ENCODE results near the gene GLT6D1. TPM values are rescaled to one million over a fixed set of nuclear protein-coding genes. Genes with fewer than 3 reads are reported as not detected.

GLT6D1 gene
- total and polyA plus RNA-seq, 2 donors (not counting 1 experiment from before 2014, with no cell fraction given) = not detected

DNA sequence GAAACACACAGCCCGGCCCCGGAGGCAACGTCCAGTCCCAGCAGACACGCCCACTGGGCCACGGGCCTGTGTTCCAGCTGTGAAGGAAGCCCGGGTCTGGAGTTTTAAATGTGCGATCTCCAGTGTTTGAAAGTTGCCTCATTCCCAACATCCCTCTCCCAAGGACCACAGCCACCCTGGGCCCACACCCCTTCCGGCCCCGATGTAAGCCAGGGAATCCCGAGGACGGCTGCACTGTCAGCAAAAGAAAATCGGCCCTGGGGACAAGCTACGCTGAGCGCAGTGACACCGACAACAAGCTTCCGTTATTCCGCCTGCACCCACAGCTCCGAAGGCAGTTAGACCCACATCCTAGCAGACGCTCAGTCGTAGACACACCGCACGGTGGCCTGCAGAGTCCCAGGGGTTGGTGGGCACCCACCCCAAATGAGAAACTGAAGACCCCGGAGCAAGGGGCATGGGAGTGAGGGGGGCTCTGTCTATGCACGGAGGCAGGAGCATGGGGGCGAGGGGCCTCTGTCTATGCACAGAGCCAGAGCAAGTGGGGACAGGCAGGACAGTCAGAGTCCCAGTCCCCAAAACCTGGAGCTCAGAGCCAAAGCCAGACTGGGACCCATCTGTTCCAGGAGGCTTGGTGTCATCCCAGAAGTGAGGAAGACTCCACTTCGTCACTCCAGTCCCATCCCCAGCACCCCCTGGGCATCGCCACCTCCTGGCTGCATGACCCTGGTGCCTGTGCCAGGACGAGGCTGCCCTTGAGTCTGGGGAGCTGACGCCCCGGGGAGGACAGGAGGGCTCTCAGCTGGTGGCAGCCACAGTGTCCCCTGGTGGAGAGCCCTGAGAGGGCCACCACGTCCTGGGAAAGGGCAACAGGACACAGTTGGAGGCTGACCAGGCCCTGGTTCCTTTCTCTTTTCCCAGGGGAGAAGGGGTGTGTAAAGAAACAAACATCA lies 23.4 kb downstream of the GLT6D1 start:
- H3K4me1 ChIP-seq (ENCODE audit: control insufficient read depth in 2 of 2, insufficient read depth in 2 of 2, low read length in 2 of 2) = no peaks in the 10 kb centered on the region
- no peaks in the 10 kb centered on the region for H4K20me1 ChIP-seq (ENCODE audit: control insufficient read depth, insufficient read depth, low read length, poor library complexity, severe bottlenecking)
- peaks cover 0 to 4% (median 0%) of the 10 kb centered on the region in 3 donors for H3K9me3 ChIP-seq (ENCODE audit: control extremely low read depth in 1 of 3, control insufficient read depth in 2 of 3, insufficient read depth in 1 of 3, low read length in 2 of 3)
- Mint-ChIP-seq H3K4me1 (no peaks in the 10 kb centered on the region), H3K27me3 (peaks cover 5% of the 10 kb centered on the region), H3K9me3 (ENCODE audit: insufficient read depth) (no peaks in the 10 kb centered on the region), H3K27ac (no peak overlapping the region), H3K4me3 (no peak overlapping the region)
- no peak overlapping the region for H2AFZ ChIP-seq (ENCODE audit: insufficient read depth, low read depth, low read length, poor library complexity, severe bottlenecking)
- H3K36me3 ChIP-seq (replicated peaks in 1 of 2; ENCODE audit: control extremely low read depth in 1 of 2, control insufficient read depth in 1 of 2, extremely low read depth in 1 of 2, insufficient read depth in 2 of 2, low read length in 1 of 2) = no peaks in the 10 kb centered on the region
- no peak overlapping the region for H3K4me2 ChIP-seq (replicated peaks; ENCODE audit: low read depth, low read length, poor library complexity, severe bottlenecking)
- H3K27ac ChIP-seq (ENCODE audit: low read length in 2 of 2) = no peak overlapping the region
- WGBS (ENCODE audit: insufficient coverage) = 73% methylated on average over 31 of the region's 31 CpGs
- ChIA-PET CTCF (no interaction called here), POLR2A (no interaction called here)
- no peaks in the 10 kb centered on the region for H3K79me2 ChIP-seq (ENCODE audit: control insufficient read depth, insufficient read depth, low read length)
- intact Hi-C loops (cut with micrococcal nuclease) = no loop called here
- TF ChIP-seq, protein P1, sequence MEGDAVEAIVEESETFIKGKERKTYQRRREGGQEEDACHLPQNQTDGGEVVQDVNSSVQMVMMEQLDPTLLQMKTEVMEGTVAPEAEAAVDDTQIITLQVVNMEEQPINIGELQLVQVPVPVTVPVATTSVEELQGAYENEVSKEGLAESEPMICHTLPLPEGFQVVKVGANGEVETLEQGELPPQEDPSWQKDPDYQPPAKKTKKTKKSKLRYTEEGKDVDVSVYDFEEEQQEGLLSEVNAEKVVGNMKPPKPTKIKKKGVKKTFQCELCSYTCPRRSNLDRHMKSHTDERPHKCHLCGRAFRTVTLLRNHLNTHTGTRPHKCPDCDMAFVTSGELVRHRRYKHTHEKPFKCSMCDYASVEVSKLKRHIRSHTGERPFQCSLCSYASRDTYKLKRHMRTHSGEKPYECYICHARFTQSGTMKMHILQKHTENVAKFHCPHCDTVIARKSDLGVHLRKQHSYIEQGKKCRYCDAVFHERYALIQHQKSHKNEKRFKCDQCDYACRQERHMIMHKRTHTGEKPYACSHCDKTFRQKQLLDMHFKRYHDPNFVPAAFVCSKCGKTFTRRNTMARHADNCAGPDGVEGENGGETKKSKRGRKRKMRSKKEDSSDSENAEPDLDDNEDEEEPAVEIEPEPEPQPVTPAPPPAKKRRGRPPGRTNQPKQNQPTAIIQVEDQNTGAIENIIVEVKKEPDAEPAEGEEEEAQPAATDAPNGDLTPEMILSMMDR (IDR thresholded peaks at IDR 0.05) = no peak
- TF ChIP-seq EZH2 (IDR thresholded peaks at IDR 0.05; ENCODE audit: borderline replicate concordance, insufficient read depth, low read depth, low read length, poor library complexity, severe bottlenecking) = no peak
- H3K27me3 ChIP-seq (replicated peaks in 1 of 4; ENCODE audit: control extremely low read depth in 1 of 4, control insufficient read depth in 3 of 4, insufficient read depth in 4 of 4, low read length in 3 of 4) = no peaks in the 10 kb centered on the region
- H3K9ac ChIP-seq (ENCODE audit: low read length) = no peak overlapping the region
- ATAC-seq (ENCODE audit: low read depth) (no peak), DNase-seq (no peak)
- no peak overlapping the region for H3K4me3 ChIP-seq (ENCODE audit: control extremely low read depth in 1 of 5, extremely low read depth in 1 of 5, insufficient read depth in 1 of 5, low read depth in 2 of 5, low read length in 4 of 5)
